WERI-Rb-1 (cell line): ENCODE data around the gene GSTM1.

Experiments used
- DNase-seq: peaks from one replicate; pipeline ENCODE4 v3.0.0-alpha.2; 2020
- H3K27ac ChIP-seq: fragments of 250-450 bp; sonication (Bioruptor Pico); 2 replicates; pipeline ENCODE4 v1.5.1; 2020; ENCODE audit warnings: mild to moderate bottlenecking, moderate library complexity
- H3K27me3 ChIP-seq: fragments of 250-450 bp; sonication (Bioruptor Pico); 2 replicates; pipeline ENCODE4 v1.5.1; 2021; ENCODE audit warnings: mild to moderate bottlenecking, low read depth, moderate library complexity; ENCODE audit not compliant: insufficient read depth, severe bottlenecking
- H3K36me3 ChIP-seq: fragments of 250-450 bp; sonication (Bioruptor Pico); 2 replicates; pipeline ENCODE4 v1.5.1; 2020; ENCODE audit warnings: mild to moderate bottlenecking, moderate library complexity
- H3K4me3 ChIP-seq: 2 replicates; pipeline ENCODE4 v1.5.1; 2011; ENCODE audit warnings: low read depth, mild to moderate bottlenecking, control low read depth, low read length
- H3K9me3 ChIP-seq: fragments of 250-450 bp; sonication (Bioruptor Pico); 2 replicates; pipeline ENCODE4 v1.5.1; 2021; ENCODE audit warnings: mild to moderate bottlenecking, moderate library complexity; ENCODE audit not compliant: severe bottlenecking
- TF ChIP-seq, protein P1 (sequence below): IDR thresholded peaks from 2 replicates; pipeline ENCODE4 v1.5.1; 2011; ENCODE audit warnings: low read depth, mild to moderate bottlenecking, control low read depth, inconsistent platforms, low read length

GSTM1 gene

DNA sequence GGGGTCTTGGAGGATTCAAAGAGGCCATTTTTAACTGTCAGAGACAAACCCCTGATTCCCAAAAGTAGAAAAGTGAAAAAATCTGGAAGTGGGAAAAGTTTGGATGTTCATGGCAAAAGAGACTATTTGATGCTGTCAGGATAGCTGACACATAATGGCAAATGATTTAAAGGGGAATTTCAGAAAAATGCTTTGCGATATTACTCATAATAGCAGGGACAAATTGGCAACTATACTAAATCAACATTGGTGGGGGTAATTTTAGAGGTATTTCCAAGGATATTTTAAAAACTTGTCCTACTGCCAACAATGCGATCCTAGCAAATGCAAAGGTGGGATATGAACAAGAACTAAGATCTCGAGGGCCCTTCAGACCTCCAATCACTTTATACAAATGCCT, 37.0 kb upstream of the GSTM1 start:
- Histone ChIP-seq H3K9me3 (no peaks in the 10 kb centered on the region), H3K4me3 (no peak overlapping the region), H3K27me3 (no peaks in the 10 kb centered on the region), H3K27ac (no peak overlapping the region), H3K36me3 (no peaks in the 10 kb centered on the region)
- DNase-seq, result no peak
- TF ChIP-seq, protein P1, sequence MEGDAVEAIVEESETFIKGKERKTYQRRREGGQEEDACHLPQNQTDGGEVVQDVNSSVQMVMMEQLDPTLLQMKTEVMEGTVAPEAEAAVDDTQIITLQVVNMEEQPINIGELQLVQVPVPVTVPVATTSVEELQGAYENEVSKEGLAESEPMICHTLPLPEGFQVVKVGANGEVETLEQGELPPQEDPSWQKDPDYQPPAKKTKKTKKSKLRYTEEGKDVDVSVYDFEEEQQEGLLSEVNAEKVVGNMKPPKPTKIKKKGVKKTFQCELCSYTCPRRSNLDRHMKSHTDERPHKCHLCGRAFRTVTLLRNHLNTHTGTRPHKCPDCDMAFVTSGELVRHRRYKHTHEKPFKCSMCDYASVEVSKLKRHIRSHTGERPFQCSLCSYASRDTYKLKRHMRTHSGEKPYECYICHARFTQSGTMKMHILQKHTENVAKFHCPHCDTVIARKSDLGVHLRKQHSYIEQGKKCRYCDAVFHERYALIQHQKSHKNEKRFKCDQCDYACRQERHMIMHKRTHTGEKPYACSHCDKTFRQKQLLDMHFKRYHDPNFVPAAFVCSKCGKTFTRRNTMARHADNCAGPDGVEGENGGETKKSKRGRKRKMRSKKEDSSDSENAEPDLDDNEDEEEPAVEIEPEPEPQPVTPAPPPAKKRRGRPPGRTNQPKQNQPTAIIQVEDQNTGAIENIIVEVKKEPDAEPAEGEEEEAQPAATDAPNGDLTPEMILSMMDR, result no peak

DNA sequence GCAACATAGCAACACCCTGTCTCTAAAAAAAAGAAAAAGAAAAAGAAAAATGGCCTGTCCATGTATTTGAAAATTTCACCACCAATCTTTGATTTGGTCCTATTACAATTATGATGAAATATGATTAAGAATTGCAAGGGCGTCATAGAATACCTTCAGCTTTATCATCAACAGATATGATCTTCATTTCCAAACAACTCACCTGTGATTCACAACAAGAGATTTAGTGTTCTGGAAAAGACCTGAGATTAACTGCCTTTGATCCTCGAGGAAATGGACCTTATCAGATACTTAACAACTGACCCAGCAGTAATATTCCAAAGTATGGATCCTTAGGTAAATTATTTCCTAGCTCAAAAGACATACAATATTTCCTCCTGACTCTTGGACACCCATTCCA, 35.2 kb upstream of the GSTM1 start:
- no peak overlapping the region for H3K4me3 ChIP-seq
- no peak for DNase-seq

DNA sequence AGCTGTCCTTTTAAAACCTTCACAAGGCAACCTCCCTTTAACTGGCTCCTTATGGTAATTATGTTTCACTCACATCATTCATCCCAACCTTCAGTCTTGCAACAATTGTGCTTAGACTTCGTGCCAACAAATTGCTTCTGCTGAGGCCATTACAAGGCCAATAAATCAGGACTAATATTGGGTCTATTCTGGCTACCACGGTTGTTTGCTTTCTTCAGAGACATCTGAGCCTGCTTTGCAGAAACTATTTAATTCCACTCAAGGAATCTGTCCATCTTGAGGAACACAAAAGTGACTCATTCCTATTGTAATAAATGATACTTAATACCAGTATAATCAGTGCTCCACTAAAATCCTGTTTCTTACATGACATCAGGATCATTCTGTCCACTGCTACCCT, 34.3 kb upstream of the GSTM1 start:
- H3K27ac ChIP-seq, result no peak overlapping the region
- TF ChIP-seq, protein P1, result no peak
- no peak for DNase-seq
- H3K9me3 ChIP-seq, result no peaks in the 10 kb centered on the region
- H3K27me3 ChIP-seq, result no peaks in the 10 kb centered on the region
- H3K4me3 ChIP-seq, result no peak overlapping the region
- H3K36me3 ChIP-seq, result no peaks in the 10 kb centered on the region

More for the DNA sequence above, 35.2 kb upstream of the GSTM1 start:
- Histone ChIP-seq H3K9me3 (no peaks in the 10 kb centered on the region), H3K27ac (no peak overlapping the region), H3K36me3 (no peaks in the 10 kb centered on the region), H3K27me3 (no peaks in the 10 kb centered on the region)
- TF ChIP-seq, protein P1, result no peak

DNA sequence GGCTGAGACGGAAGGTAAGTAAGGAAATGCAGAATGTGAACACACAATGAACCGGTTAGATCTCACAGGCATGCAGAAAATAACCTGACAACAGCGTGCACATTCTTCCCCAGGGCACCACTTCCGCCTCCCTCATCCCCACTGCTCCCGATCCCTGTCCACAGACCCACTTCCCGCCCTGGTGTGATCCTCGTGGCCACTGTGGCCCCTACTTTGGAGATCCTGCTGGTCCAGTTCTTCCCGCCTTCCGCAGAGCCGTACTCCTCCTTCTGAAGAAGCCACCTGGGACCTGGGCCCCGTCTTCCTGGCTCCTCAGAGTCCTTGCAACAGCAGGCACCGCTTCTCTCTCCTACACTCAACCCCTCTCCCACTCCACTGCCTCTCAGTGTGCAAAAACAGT, 33.1 kb upstream of the GSTM1 start:
- H3K27ac ChIP-seq, result no peak overlapping the region
- no peak overlapping the region for H3K4me3 ChIP-seq
- TF ChIP-seq, protein P1, result no peak
- no peak for DNase-seq
- H3K36me3 ChIP-seq, result no peaks in the 10 kb centered on the region
- no peaks in the 10 kb centered on the region for H3K9me3 ChIP-seq
- H3K27me3 ChIP-seq, result no peaks in the 10 kb centered on the region

DNA sequence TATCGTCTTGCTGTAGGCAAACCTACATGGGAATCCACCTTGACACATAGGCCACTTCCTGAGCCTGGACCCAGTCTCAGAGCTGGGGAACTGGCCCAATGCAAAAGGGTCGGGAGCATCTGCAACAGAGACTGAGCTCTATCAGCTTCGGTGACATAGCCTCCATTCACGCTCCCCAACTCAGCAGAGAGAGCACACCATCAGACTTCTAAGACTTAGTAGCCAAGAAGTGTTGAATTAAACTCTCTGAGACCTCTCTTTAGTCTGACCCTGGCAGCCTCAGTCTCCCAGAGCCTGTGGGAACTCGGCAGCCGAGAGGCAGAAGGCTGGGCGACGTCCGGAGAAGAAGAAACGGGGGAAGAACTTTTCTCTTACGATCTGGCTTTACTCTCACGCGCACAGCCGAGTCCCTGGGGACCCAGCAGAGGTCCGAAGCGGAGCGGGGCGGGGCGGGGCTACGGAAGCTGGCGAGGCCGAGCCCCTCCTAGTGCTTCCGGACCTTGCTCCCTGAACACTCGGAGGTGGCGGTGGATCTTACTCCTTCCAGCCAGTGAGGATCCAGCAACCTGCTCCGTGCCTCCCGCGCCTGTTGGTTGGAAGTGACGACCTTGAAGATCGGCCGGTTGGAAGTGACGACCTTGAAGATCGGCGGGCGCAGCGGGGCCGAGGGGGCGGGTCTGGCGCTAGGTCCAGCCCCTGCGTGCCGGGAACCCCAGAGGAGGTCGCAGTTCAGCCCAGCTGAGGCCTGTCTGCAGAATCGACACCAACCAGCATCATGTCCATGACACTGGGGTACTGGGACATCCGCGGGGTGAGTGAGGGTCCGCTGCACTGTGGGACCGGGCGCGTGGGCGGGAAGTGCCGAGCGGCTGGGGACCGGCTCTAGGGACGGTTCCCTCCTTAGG, 31.8 kb upstream of the GSTM1 start, which contains the start of gene GSTM4:
GSTM4 (plus strand) TSS at position 485 of the 905 bp plus-strand sequence; CDS start at position 776, 291 bp downstream.
- no peaks in the 10 kb centered on the region for H3K27me3 ChIP-seq
- peak within 1 kb of the TSS; percentile 91 for H3K4me3 ChIP-seq
- no peaks in the 10 kb centered on the region for H3K36me3 ChIP-seq
- TF ChIP-seq, protein P1, result 0 out of 2 replicates have a peak, but pooled peaks have one; percentile 12
- H3K27ac ChIP-seq, result peak within 1 kb of the TSS; percentile 20
- H3K9me3 ChIP-seq, result no peaks in the 10 kb centered on the region
- DNase-seq, result peak; percentile 84

DNA sequence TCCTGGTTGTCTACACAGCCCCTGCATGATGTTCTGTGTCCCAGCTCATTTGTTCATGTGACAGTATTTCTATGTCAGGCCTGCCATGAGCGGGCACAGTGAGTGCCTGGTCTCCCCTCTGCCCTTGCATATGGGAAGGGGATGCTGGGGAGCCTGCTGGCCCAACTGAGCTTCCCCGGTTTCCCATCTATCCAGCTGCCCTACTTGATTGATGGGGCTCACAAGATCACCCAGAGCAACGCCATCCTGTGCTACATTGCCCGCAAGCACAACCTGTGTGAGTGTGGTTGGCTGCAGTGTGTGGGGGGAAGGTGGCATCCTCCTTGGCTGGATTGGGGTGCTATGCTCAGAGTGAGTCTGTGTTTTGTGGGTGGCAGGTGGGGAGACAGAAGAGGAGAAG, 30.2 kb upstream of the GSTM1 start:
- TF ChIP-seq, protein P1, result no peak
- Histone ChIP-seq H3K27ac (no peak overlapping the region), H3K27me3 (no peaks in the 10 kb centered on the region), H3K9me3 (no peaks in the 10 kb centered on the region), H3K4me3 (no peak overlapping the region), H3K36me3 (no peaks in the 10 kb centered on the region)
- DNase-seq, result no peak
